Hematopoietic multipotent progenitor cell treated with erythropoietin and hydrocortisone succinate and interleukin-3 and kit ligand, for 15 days (in vitro differentiated cells): Measurements from ENCODE around the gene LAYN.

Experiments
- DNase-seq: peaks from one replicate; pipeline ENCODE4 v3.0.0-alpha.2; 2015; ENCODE audit warnings: low spot score

LAYN gene, protein sequence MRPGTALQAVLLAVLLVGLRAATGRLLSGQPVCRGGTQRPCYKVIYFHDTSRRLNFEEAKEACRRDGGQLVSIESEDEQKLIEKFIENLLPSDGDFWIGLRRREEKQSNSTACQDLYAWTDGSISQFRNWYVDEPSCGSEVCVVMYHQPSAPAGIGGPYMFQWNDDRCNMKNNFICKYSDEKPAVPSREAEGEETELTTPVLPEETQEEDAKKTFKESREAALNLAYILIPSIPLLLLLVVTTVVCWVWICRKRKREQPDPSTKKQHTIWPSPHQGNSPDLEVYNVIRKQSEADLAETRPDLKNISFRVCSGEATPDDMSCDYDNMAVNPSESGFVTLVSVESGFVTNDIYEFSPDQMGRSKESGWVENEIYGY

DNA sequence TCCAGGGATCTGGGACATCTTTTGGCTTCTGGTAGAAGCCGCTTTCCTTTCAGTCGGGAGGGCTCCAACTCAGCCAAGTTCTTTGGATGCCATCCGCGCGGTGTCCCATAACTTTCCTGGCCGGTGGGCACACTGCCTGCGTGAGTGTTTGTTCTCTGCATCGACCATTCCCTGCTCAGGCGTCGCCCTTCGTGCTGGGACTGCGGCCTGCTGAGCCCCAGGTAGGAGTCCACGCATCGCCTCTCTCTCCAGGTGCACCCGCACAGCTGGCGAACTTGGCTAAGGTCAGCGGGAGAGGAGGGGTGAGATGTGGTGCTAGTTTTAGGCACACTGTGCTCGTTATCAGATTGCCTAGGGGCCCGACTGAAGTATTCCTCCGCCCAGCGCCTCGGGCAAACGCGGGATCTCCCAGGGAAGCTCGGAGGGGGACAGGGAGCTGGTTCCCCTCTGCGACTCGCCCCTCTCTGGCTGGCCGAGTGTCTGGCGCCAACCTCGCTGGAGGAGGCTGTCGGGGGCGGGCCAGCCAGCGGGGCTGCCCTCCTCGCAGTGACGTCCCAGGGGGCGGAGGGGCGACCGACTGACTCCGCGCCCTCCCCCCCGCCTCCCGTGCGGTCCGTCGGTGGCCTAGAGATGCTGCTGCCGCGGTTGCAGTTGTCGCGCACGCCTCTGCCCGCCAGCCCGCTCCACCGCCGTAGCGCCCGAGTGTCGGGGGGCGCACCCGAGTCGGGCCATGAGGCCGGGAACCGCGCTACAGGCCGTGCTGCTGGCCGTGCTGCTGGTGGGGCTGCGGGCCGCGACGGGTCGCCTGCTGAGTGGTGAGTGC is at the start of gene LAYN:
LAYN (plus strand) TSS at position 607 of the 823 bp plus-strand sequence; CDS start at position 731, 124 bp downstream.
- no peak for DNase-seq

DNA sequence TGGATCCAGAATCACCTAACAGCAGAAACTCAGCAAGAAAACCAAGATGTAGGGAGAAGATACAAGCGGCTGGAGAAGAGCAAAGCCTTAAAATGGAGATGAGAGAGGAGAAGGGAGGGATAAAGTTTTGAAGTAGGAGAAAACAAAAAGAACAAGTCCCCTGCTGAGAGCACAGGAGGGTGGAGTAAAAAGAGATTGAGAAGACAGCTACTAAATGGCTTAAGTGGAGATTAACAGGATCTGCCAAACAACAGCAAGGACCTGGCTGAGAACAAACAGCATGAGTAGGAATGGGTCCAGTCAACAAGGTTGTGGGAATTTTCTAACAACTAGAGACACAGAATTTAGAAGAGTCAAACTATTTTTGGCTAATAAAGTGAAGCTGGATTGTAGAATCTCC is 46.5 kb upstream of the LAYN start:
- DNase-seq, result no peak

DNA sequence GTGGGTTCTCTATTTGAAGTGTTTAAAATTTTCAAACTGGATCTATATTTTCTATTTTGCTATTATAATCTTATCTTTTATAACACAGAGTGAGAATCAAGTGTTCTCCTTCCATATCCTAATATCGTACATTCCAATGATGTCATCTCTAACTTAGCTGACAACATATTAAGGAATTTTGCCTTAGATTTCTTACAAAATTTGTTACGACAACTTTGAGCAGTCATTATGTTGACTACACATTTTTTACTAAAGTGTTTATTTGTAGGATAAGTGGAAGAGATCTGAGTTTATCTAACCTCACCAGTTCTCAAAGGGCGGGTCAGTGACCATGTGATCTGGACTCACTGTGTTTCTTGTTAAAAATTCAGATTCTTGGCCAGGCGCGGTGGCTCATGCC is 41.0 kb upstream of the LAYN start:
- DNase-seq, result no peak

DNA sequence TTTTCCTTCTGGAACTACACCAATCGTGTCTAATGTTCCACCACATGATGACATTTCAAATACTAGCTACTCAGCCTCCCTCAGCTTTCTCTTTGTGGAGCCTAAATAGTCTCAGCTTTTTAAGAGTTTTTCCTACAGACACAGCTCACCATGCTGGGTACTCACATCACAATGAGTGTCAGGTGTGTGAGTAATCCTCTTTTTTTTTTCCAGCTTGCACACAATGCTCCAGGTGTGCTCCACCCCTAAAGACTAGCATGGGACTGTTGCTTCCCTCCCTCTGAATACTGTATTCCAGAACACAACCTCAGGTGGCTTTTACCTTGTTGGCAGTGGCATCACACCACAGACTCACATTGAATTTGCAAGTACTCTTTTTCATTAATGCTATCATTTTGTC is 40.0 kb upstream of the LAYN start:
- DNase-seq, result no peak

DNA sequence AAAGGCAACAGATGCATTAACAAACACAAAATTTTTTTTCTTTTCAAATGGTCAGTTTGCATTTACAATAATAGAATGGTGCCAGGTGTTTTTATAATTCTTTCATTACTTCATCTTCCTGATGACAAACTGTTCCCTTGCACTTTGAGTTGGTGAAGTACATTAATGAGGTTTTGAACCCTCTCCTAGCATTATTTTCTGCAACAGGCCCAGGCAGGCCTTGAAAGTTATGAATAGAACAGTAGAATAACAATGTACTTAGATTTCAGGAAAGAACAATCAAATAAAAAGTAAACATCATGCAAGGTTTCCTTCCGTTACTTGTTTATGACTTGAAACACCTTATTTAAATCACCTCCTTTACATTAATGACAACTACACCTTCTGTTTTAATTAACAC is 37.9 kb upstream of the LAYN start:
- DNase-seq, result no peak

DNA sequence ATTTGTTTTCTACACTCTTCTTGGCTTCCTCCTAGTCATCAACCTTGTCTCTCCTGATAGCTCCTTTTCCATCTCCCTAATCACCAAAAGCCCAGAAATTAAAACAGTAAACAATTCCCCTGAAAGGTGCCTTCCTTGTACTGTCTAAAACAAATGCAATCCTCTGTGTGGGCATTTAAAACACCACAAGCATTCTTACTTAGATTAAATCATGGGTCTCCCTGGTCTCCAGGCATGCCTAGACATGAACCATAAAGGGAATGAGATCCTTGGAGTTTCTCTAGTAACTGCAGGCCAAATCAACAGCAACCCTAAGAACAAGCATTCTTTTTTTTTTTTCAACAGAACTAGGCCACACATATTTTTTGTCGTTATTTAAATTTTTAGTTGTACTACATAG is 30.2 kb upstream of the LAYN start:
- no peak for DNase-seq

DNA sequence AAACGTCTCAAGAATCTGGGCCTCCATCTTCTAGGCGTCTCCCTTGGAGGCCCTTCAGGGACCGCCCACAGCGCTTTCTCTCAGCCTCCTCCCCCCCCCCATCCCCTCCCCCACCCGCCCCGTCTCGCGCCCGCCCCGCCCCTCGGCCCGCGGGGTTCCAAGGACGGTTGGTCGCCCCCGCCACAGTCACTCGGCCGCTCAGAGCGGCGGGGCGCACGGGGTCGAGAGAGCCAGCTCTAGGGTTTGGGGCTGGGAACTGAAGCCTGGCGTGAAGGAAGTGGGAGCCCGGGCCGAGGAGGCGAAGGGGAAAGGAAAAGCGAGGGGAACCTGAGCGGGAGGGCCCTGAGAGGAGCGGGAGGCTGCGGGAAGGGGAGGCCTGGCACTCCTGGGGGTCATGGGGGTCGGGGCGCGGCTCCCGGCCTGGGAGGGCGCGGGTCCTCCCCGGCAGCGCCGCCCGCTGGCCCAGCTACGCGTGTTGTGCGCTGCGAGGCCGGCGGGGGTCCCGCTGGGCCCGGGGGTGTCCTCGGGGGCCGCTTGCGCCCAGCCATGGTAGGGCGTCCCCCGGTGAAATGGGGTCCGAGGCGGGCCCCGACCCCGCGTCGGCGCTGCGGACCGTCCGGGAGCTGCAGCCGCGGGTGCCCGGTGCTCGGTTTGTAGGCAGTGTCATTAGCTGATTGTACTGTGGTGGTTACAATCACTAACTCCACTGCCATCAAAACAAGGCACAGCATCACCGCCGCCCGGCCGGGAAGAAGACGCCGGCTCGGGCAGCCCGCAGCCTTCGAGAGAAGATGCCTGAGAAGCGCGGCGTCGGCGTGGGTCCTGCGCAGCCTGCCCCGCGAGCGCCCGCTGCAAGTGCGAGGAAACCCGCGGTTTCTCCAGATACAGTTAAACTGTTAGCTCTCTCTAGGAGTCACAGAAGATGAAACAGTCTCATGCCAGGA is 28.0 kb upstream of the LAYN start, which contains the start of gene BTG4:
BTG4 (minus strand) TSS at position 91 of the 944 bp plus-strand sequence. CDS start 13,610 bp downstream, outside the sequence.
- DNase-seq, result no peak

DNA sequence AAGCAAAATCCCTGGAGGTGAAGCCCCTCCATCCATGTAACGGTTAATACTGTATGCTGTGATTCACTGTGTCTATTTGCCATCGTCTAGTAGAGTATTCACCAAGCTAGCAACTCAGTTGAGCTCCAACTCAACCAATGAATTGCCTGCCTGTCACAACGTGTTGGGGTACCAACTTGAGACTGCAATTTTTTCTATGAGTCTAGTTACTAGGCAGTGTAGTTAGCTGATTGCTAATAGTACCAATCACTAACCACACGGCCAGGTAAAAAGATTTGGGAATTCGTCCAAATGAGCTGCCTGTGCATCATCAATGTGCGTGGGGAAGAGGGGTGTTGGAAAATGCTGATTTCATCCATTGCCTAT is 27.3 kb upstream of the LAYN start:
- no peak for DNase-seq

DNA sequence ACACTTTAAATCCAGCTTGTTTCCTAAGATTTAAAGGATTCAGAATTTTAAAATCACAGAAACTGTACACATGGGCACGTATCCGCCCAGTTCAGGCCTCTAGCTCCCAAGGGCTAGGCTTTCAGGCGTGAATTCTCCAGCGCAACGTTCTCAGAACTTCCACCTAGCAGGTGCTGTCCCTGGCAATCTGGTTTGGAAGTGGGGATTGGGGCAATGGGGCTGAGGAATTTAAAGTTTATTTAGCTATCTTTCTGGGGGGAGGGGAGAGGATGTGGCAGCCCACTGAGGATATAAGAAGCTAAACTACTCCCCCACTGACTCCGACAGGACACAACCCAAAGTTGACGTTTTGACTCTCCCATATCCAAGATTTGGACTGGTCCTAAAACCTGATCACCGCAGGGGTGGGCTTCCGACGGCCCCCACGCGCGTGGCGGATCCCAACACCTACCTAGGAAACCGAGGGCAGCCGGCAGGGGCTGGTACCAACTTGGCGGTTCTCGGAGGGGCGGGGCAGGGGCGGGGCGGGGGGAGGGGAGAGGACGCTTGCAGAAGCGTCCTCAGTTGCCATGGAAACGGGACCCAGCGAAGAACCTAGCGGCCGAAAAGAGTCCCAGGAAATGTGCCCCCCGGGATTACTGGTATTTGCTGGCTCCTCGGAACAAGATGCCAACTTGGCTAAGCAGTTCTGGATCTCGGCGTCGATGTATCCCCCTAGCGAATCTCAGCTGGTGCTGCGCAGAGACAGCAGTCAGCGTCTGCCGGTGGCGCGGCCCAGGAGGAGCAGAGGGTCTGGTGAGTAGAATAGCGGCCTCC is 26.1 kb upstream of the LAYN start, which contains the start of gene HOATZ:
HOATZ (plus strand) TSS at position 563 of the 816 bp plus-strand sequence; CDS start at position 570, 7 bp downstream.
- DNase-seq, result no peak

DNA sequence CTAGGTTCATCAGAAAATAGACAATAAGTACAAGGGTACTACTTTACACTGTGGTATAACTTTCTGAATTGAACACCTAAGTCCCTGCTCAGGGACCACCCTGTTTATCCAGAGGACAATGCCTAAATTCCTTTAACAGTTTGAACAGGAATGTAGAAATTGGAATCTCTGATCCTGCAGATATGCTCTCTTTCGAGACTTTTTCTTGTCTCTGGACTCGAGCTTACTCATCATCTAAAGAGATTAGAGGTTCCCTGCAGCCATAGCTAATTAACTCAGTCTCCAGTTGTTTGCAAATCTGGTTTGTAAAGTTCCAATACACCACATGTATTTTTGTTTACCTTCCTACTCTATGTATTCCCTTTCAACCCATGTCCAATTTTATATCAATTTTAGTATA is 24.9 kb upstream of the LAYN start:
- no peak for DNase-seq

DNA sequence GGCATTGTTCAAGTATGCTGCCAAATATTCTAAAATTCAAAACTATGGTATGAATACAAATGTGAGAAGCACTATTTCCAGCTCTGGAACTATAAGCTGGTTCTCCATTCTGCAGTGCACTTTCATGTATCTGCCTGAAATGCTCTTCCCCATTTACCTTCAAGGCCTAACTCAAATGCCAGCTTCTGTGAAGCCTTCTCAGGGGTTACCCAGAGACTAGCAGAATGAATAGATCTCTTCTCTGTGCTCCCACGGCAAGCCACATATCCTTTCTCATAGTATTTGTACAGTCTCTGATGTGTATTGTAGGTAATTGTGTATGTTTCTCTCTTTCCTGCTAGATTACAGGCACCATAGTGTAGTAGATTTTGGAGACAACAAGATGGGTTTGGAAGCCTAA is 21.9 kb upstream of the LAYN start:
- no peak for DNase-seq

DNA sequence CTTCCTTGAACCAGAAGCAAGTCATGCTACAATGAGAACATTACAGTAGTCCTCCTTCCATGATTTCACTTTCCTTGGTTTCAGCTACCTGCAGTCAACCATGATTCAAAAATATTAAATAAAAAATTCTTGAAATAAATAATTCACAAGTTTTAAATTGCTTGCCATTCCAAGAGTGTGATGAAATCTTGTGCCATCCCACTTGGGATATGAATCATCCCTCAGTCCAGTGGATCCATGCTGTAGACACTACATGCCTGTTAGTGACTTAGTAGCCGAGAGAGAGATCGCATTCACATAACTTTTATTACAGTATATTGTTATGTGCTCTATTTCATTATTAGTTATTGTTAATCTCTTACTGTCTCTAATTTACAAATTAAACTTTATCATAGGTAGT is 20.0 kb upstream of the LAYN start:
- no peak for DNase-seq

DNA sequence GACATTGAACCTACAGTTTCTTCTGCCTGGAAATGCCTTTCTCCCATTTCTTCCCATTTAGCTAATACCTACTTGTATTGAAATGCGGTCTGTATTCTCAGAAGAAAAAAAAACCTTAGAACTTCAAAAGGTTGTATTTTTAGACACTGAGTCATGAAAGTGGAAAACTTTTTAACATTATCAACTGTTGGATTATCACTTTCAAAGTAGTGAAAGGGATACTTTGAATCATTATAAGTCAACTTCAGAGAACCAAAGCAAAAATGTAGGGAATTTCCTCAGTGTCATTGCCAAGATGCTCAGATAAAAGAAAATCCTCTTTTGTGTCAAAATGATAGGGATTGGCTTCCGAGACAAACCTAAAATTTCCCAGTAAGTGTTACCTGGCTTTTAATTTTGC is 19.4 kb upstream of the LAYN start:
- DNase-seq, result no peak

DNA sequence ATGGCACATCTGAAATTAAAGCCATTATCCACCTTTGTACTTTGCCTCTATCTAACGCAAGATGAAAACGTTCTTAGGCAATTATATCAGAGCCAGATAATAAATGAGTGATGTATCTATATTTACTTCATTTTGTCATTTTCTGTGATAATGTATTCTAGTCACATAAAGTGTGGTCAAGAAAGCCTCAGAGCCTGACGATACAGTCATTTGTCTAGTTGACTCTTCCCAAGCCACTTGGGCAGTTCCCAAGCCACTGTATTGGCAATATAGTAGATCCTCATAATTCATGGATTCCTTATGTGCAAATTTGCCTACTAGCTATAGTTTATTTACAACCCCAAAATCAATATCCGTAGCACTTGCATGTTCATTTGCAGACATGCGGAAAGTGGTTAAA is 18.1 kb upstream of the LAYN start:
- DNase-seq, result no peak

DNA sequence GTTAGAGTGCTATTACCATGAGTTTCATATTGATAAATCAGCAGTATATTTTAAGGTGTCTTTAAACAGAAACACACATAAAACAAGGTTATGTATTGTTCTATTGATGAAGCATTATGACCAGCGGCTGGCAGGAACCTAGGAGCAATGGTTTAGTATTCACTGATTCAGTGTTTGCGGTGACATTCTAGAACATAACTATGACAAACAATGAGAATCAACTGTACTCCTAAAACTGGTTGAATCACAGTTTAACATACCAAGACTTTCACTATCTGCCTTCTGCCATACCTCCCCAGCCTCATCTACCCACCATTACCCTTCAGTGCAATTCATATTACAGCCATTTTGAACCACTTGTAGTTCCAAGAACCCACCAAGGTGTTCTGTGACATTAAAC is 17.2 kb upstream of the LAYN start:
- no peak for DNase-seq

DNA sequence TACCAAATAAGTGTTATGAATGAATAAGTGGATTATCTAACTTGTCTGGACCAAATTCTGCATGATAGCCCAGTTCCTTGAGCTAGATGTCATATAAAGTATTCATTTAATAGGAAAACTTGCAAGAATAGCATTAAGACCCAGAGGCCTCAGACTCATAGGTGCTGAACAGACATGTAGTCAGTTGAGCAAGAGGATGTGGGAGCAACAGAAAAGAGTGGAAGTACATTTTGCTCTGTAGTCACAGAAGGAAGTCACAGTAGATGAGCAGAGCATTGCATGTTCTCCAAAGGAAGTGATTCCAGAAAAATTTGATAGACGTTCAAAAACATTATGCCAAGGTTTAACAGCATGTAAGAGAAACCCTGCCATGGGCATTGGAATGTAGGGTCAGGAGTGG is 16.5 kb upstream of the LAYN start:
- no peak for DNase-seq

DNA sequence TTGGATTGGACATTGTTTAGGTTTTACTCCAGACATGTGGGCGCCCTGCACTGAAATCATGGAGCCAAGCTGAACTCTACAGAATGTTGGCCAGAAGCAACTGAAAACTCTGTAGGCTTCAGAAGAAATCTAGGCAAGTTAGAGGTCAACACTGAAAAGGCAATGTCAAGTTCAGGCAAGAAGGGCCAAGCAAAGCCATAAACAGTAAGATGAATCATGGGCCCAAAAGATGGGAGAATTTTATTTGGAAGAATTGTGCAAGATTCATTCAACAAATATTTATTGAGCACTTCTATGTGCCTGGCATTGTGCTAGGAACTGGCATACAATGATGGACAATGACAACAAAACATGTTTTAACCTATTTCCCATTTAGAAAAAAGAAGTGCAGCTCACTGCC is 15.1 kb upstream of the LAYN start:
- DNase-seq, result no peak

DNA sequence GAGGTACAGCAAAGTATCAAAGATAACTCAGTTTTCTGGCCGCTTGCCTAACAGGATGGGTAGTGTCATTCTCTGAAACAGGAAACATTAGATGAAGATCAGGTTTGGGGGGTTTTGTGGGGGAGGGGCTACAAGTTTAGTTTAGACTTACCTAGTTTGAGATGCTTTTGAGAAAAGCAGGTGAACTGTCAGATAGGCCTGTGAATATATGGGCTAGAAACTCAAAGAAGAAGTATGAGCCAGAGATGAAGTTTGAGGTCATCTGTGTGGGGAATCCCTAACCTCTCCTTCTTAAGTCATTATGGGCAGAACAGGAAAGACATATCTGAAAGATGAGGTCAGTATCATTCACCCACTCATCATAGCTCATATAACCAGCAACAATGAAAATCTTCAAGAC is 14.0 kb upstream of the LAYN start:
- no peak for DNase-seq

DNA sequence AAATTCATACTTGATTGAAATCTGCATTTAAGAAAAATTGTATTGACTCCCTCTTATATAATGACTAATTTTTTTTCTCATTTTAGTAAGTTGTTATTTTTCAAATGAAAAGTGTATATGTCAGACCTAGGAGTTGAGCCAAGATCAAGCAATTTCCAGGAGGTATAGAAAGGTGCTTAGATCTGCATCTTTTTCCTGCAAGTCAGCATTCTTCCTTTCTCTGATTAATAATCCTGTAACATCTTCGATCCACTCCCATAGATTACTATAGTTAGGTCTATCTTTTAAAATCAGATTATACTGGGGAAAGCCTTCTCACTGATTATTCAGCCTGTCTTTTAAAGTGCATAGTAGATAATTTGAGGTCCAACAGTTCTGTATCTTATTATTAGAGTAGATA is 13.2 kb upstream of the LAYN start:
- DNase-seq, result no peak

DNA sequence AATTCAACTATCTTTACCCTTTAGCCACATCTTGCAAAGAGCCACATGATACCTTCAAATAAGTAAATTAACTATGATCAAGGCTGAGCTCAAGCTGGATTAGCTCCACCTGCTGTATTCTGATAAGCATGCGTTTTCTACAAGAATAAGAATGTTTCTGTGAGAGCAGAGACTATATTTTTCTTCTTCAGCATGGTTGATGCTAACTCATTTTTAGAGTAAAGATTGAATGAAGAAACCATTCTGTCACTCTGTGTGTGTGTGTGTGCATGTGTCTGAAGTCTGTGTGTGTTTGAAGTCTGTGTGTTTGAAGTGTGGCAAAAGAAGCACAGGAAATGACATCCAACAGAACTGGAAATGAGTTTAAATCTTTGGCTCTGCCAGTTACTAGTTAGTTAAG is 12.0 kb upstream of the LAYN start:
- no peak for DNase-seq

DNA sequence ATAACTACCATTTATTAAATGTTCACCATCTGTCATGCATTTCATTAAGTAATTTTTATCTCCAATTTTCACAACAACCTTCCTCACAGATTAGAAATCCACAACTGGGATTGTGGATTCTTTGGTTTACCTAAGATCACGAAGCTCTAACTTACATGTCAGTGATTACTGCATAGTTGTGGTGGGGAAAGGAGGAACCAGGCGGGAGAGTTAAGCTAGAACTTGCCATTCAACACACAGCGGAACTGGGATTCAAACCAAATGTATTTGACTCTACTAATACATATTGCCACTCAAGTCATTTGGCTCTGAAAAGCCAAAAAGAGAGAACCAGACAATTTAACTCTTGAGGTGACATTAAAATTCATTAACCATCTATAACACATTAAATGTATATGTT is 10.4 kb upstream of the LAYN start:
- no peak for DNase-seq
